Activated naive CD4-positive, alpha-beta T cell treated with anti-CD3 and anti-CD28 coated beads, Interleukin-2, amount 50 U/mL, for 16 hours (primary cell): ENCODE measurements around the gene SCARF1.

Experiments
- DNase-seq: peaks from one replicate; pipeline ENCODE4 v3.0.0-alpha.2; 2020

SCARF1 gene

DNA sequence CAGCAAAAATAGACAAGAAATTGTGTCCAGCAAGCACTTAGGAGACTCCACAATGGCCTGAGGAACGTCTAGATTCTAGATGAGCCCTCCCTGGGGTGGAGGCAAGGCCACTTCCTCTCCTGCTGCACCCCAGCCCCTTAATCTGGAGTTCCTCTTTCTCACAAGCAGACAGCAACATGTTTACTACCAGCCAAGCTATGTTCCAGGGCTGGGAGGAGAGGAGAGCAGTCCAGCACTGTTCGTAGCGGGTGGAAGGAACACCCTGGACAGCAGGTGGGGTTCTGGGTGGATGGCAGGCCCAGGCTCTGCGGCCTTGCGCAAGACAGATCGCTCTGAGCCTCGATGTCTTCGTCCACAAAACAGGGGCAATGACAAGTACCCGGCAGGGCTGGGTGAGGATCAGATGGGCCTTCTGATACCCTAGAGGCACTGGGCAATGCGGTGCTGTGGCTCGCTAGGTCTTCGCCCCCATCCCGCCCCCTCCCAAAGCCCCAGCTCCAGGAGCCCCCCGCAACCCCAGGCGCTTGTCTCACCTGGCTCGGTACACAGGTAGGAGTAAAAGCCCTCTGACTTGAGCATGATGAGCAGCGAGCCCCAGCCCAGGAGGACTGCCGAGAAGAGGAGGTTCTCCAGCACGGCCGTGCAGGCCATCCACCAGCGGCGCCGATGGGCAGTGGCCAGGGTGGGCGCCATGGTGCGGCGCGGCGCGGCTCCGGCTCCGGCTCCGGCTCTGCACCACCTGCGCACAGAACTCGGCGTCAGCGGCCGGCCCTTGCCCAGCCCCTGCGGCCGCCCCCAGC is 18.1 kb downstream of the SCARF1 start:
- DNase-seq = no peak

DNA sequence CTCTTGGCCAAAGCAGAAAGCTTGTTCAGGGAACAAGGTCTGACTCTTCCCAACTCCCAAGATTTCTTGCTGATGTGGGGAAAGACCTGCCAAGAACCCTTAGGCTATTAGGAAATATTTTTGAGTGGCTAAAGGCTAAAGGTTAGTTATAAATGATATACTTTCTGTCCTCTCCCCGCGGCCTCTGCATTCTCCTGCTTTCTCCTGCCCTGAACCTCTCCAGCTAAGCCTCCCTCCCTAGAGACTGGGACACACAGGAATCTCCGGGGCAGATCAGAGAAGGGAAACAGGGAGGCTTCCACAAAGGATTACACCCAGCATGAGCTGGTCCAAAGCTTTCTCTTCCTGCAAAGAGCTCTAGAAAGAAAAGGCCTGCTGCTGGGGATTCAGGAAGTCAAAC is 19.2 kb downstream of the SCARF1 start:
- no peak for DNase-seq

DNA sequence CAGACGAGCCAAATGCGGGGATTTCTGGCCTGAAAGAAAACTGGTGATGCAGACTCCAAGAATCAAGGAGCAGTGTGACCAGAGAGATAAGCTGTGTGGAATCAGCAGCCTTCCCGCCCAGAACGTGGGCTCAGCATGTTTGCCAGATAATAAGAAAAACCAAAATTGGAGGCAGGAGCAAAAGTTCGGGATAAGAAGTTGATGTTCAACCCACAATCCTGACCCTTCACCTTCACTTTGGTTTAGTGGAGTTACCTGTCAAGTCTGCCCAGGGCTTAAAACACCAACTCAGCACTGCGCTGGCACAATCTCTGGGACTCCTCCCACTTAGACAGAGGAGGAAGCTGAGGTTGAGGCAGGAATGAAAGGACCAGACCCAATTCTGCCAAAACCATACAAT is 20.0 kb downstream of the SCARF1 start:
- no peak for DNase-seq

DNA sequence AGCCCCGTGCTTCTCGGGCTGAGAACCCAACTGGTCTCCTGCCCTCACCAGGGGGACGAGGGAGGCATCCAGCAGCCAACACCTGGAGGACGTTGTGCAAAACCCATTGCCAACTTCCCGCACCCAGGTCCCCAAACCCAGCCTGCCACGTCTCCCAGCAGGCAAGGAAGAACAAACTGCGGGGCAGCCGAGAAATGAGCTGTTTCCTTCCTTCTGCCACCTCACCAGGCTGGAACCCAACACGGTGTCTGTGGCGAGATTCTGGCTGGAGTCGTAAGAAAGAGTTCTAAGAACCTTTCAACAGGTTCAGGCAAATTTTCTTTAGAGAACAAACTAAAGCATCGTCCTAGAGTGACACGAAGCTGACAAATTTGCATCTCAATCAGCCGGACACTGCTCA is 20.5 kb downstream of the SCARF1 start:
- no peak for DNase-seq

DNA sequence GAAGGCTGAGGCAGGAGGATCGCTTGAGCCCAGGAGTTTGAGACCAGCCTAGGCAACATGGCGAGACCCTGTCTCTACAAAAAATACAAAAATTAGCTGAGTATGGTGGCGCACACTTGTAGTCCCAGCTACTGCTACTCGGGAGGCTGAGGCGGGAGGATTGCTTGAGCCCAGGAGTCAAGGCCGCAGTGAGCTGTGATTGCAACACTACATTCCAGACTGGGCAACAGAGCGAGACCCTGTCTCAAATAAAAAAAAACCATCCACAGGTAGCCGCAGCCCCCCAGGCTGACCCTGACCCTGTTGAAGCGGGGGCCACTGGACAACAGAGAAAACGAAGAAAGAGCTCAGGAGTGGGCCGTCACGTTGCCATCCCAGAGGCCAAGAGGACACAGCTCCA is 20.9 kb downstream of the SCARF1 start:
- no peak for DNase-seq

DNA sequence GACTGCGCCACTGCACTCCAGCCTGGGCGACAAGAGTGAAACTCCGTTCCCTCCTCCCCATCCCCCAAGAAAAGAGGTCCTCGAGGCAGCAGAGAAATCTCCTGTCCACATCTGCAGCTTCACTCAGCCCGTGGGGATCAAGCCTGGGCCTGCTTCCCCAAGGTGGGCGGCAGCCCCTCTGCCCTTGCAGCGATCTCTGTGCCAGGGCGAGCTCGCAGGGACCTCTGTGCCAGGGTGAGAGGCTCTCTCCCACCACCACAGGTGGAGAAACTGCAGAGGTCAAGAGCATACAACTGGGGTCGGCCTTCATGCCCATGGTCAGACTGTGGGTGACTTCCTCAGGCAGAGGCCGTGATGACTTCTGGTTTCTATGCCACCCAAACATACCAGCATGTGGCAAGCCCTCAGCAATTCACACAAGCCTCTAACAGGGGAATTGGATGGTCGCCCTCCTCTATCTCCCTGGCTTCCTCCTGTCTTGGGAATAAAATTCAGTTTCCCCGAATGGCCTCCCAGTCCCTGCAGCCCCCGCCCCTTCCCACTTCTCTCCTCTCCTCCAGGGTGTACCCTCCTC is 22.4 kb downstream of the SCARF1 start:
- DNase-seq = no peak

DNA sequence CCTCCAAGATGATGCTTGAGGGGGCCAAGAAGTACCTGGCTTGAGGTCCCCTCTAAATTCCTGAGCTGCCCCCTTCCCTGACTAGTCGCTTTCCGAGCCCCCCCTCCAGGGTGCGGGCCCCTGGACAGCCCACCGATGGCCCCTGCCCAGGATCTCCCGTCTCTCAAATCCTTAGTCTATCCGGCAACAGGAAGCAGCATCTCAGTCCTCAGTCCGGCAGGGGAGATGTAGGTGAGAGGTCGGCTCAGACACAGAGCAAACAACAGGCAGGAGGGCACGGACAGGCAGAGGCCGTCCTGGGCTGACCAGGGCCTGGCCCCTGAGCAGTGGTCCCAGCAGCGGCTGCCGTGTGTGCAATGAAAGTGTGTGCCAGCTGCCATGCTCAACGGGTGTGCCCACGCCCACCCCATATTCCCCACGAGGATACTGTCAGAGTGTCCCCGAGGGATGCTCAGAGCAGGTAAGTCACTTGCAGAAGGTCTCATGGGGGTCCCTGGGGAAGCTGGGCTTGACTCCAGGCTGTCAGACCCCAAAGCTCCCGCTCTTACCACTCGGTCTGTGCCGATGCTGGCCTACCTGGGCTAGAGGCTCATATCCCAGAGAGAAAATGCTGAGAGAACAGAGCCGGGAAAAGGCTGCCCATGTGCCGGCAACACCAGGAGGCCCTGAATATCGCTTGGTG is 24.1 kb downstream of the SCARF1 start:
- no peak for DNase-seq

DNA sequence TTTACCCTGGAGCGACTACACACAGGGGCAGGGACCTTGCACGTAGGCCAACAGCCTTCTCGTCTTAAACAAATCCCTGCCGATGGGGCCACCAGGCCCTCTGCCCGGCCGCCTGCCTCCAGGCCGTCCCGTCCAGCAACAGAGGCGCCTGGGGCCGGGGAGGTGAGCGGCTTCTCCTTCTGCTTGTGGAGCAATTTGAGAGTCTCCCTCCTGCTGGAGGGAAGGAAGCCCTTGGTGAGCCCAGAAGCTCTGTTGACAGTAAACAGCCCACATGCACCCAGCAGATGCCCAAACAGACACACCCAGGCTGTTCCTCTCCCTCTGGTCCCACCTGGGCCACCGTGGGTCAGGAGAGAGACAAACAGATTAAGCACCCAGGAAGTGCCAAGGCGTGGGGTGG is 25.0 kb downstream of the SCARF1 start:
- no peak for DNase-seq

DNA sequence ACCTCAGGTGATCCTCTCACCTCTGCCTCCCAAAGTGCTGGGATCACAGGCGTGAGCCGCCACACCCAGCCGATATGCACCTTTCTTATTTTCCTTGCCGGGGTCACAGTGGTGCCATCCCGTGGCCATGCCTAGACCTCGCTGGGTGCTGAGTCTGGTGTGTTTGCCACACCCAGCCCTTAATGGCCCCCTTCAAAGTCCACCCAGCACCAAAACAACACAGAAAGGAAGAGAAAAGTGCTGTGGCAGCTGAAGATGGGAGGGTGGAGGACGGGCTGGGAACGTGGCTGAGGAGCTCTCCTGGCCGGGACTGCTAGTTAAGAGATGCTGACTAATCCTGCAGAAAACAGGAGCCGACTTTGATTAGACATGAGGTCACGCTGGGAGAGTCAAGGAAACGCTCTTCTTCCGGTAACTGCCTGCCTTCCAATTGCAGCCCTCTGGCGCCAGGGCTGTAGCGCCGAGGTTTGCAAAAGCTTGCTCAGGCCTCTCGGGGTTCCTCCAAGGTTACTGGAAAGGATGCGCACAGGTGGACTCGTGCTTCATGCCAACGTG is 27.8 kb downstream of the SCARF1 start:
- no peak for DNase-seq

DNA sequence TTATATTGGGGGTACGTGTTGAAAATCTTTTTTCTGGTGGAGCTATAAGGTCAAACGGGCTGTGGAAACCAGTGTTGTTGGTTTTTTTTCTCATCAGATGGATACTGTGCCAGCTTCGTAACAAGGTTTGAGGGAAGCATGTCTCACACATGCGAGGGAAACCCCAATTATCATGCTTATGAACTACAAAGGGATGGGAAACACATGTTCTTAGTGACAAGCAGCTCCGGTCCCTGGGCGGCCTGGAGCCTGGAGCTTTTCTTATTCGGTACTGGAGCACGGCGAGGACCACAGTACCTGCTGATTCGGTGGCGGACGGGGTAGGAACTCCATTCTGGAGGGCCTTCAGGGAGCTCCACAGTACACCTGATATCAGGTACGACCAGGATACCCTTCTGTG is 29.4 kb downstream of the SCARF1 start:
- DNase-seq = no peak

DNA sequence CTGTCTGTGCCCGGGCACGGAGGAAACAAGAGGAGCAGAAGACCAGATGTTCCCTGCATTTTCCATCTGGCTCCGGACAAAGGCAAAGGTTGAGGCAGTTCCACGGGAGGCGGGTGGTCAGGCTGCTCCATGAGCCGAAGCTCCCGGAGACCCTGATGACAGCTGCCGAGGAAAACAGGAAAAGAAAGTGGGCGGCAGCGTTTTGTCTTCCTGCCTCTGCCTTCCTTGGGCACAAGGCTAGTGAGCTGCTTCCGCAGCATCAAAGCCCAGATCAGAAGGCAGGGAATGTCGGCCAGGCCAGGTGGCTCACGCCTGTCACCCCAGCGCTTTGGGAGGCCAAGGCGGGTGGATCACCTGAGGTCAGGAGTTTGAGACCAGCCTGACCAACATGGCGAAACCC is 33.1 kb downstream of the SCARF1 start:
- no peak for DNase-seq

DNA sequence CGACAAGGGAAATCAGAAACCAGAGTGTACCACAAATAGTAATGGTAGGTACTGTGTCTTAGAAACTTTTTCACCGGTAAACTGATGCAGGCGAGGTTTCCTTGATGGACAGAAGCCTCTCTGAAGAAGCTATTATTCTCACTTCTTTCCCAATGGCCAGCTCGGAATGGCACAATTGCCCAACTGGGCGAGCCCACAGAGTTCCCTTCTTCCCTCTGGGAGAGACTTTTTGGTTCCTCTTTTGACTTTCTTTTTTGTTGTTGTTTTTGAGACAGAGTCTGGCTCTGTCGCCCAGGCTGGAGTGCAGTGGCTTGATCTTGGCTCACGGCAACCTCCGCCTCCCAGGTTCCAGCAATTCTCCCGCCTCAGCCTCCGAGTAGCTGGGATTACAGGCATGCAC is 33.8 kb downstream of the SCARF1 start:
- DNase-seq = no peak

DNA sequence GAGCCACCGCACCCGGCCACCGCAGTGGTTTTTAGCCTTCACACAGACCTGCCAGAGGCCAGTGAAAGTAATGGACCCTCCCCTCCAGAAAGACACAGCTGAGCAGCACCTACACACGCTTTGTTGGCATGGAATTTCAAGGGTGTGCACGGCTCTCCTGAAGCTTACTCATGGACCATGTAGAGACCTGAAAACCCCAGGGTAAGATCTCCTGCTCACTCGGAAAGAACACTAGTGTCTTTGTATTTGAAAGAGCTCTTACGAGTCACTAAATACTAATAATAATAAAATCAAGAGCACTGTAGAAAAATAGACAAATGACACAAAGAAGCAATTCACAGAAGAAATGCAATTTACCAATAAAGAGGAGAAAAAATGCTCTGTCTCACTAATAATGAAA is 36.9 kb downstream of the SCARF1 start:
- DNase-seq = no peak

DNA sequence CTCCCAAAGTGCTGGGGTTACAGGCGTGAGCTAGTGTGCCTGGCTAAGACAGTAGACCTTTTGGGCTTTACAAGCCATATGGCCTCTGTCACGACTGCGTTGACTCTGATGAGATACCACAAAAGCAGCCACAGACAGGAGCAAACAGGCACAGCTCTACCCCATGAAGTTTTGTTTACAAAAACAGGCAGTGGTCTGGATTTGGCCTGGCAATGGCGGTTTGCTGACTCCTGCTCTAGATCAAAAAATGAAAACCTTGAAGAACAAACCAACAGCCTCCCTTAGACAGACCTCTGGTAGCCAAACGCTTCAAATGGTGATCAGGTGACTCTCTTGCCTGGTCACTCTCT is 37.6 kb downstream of the SCARF1 start:
- no peak for DNase-seq

DNA sequence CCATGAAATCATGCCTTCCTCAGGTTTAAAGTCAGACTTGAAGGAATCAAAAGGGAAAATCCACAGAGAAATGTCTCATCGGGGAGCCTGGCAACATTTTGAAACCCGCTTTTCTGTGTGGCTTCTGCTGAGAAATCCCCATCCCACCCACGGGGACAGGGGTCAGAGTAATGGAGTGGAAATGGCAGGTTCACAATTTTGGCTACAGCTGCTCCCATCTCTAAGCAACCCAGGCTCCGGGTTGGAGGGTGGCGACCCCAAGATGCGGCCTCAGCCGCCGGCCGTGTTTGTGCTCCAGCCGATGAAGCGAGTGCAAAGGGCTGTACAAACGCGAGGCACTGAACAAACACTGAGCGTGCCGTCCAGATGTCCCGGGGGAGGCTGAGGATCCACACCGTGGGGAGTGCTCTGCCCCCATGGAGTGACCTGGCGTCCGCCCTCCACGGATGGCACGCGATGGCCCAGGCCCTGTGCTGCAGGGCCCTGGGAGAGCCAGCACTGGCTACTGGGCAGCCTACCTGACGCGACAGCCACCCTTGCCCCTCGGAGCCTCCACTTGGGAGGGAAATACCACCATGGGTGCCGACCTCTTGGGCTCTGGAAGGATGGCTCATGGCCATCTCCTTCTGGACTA is 39.1 kb downstream of the SCARF1 start:
- DNase-seq = no peak

DNA sequence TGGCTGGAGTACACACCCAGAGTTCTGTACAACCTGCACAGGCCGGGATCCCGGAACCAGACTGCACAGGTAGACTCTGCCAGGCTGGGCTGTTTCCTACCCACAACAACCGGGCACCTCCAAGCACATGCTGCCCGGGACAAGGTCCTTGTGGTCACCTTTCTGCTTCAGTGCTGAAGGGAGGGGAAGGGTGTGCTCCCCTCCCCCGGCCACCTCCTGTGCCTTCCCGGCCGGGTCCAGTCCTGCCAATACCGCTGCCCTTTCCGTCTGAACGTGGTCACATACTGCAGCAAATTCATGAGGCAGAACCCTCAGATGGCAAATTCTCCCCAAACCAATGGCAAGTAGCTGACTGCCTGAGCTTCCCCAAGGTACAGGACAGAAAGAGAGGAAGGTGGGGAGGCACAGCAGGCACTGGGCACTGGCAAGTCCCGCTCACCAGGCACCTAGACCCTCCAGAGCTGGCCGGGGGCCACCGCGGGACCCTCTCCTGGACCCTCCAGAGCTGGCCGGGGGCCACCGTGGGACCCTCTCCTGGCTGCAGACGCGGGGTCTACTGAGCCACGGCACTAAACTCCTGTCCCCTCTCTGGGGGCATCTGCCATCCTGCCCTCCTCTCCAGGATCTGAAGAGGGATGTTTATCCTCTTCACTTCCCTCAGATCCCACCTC is 39.7 kb downstream of the SCARF1 start:
- DNase-seq = no peak

DNA sequence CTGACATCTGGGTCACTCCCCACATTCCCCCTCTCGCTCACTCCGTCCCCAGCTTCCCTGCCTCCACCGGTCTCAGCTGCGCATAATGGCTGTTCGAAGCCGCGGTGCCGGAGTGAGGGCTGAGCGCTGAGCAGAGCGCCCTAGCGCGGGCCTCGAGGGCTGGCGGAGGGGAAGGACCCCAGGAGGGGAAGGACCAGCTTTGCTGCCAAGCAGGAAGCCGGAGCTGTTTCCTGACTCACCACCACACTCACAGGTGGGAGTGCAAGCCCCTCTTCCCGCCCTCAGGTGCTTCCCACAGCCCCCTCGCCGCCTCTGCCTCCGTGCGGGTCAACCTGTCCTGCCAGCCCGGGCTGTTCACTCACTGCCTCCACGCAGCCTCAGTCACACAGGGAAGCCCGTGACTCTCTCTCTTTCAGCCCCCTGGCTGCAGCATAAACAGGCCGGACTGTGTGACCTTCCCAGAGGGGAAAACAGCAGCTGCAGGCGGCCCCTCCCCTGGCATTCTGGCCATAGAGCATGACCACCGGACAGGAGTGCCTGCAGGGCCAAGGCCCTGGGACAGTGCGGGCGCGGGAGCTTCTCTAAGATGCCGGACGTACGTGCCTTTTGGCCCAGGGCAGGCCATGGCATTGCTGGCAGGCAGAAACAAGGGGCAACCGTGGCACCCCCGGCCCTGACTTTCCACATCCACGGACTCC is 40.6 kb downstream of the SCARF1 start:
- no peak for DNase-seq

DNA sequence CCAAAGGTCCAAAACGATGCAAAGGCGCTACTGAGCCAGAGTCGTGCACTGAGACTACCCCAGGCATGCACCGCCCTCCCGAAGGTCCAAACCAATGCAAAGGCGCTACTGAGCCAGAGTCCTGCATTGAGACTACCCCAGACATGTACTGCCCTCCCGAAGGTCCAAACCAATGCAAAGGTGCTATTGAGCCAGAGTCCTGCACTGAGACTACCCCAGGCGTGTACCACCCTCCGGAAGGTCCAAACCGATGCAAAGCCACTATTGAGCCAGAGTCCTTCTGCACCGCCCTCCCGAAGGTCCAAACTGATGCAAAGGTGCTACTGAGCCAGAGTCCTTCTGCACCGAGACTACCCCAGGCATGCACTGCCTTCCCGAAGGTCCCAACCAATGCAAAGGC is 44.0 kb downstream of the SCARF1 start:
- no peak for DNase-seq

DNA sequence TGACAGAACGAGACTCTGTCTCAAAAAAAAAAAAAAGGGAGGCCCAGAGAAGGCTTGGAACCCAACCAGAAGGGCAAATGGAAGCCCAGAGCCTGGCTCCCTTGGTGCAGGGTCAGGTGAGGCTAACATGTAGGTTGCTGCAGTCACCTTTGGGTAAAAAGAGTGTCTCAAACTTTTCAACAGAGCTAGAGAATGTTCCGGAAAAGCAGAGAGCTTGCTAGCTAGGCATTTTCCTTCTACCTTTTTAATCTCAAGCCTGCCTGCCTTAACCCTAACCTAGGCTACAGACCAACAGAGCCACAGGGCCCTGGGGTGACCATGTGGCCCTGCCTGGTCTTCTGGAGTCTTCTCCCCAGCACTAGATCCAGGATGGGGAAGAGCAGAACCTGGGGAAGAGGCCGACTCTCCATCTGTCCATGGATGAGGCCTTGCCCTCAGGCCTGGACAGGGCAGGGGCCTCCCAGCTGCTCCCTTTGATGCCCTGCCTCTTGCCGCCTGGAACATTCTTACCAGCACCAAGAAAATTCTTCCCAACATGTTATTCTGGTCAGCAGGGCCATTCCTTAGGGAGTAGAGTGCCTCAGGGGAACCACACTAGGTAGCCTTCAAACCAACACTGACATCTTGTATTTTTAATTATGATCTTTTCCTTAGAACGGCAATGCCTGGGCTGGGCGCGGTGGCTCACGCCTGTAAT is 47.0 kb downstream of the SCARF1 start:
- DNase-seq = no peak

DNA sequence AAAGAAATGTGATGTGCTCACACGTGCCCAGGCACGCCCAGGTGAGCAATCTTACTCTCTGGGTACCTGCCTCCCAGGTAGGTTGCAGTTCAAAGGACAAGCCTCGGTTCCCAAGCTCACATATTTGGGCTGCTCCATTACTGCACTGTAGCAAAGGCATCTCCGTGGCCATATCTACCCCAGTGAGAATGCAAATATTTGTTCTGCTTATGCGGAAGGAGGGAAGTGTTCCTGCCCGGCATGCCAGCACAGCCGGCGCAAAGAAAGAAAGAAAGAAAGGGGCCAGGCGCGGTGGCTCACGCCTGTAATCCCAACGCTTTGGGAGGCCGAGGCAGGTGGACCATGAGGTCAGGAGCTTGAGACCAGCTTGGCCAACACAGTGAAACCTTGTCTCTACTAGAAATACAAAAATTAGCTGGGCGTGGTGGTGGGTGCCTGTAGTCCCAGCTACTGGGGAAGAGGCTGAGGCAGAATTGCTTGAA is 47.6 kb downstream of the SCARF1 start:
- no peak for DNase-seq

DNA sequence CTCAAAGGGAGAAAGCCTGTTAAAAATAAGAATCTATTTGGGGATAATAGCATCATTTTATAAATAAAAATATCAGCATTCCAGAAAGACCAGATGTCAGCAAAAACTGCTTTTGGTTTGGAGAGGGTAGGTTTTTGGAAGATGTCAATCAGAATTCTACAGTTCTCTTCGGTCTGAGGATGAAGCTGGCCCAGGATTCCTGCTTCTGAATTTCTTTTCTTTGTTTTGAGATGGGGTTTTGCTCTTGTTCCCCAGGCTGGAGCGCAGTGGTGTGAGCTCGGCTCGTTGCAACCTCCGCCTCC is 52.0 kb downstream of the SCARF1 start:
- no peak for DNase-seq
